GM20431 (cell line): ENCODE results near the gene PRKACA.

ENCODE experiments used
- in situ Hi-C: fragments of 300-500 bp; cut with MseI, MboI; formaldehyde crosslinking; loops from one replicate; pipeline ENCODE4 v1.15.0; 2020; ENCODE audit warnings: low sequenced_read_pairs; ENCODE audit not compliant: unreplicated experiment

Gene PRKACA

GRCh38 chr19:14073925-14074838, 43.4 kb downstream of the PRKACA start:
- in situ Hi-C loops, result loop anchor here (5.0 kb wide), 1 partner anchor 197 kb away; the partner anchor contains the start of gene NANOS3

- in situ Hi-C loops, result loop anchor here (5.0 kb wide), 1 partner anchor 196 kb away; the partner anchor contains the start of gene NANOS3
Observed at GRCh38 chr19:14073261-14073924, 44.2 kb downstream of the PRKACA start.

DNA sequence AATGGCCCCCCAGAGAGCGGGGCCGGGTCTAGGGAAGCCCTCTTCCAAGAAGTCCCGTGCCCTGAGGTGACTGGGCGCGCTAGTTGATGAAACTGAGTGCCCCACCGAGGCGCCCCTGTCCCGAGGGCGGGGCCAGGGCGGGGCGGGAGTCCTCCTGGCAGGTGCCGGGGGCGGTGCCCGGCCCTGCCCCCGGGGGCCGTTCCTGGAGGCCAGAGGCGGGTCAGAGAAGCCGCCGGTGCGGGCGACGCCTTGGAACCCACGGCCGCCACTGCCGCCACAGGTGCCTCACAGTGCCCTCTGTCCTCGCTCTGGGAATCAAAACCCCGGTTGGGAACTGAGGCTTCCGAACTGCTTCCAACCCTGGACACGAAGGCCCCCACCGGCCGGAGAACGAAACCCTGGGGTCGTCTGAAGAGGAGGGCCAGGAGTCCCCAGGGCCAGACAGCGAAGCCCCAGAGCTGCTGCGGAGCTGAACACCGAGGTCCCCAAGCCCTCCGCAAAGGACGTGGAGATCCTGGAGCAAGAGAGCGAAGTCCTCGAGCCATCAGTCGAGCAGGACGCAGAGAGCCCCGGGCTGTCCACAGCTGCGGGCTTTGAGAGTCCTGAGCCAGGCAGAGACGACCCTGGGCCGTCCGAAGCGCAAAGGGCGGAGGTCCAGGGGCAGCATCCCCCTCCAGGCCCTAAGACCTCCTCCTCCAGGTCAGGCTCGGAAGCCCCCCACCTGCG, 44.9 kb downstream of the PRKACA start, which contains the start of gene MISP3:
Gene MISP3 (plus strand): TSS at position 252 of the 726 bp plus-strand sequence. CDS start 524 bp downstream, outside the sequence.
- in situ Hi-C loops, result loop anchor here (5.0 kb wide), 1 partner anchor 195 kb away; the partner anchor contains the start of gene NANOS3

- in situ Hi-C loops, result loop anchor here (5.0 kb wide), 1 partner anchor 193 kb away; the partner anchor contains the start of gene NANOS3
Observed at GRCh38 chr19:14070268-14071050, 47.1 kb downstream of the PRKACA start.

GRCh38 chr19:14066134-14066533, 51.4 kb downstream of the PRKACA start:
- in situ Hi-C loops, result no loop called here

DNA sequence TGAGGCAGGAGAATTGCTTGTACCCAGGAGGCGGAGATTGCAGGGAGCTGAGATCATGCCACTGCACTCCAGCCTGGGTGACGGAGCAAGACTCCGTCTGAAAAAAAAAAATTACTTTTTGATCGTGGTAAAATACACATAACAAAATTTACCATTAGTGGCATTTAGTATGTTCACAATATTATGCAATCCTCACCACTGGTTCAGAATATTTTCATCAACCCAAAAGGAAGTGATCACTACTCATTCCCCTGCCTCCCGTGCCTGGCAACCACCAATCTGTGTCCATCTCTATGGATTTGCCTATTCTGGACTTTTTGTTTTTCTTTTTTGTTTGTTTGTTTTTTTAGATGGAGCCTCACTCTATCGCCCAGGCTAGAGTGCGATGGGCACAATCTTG, 54.5 kb downstream of the PRKACA start:
- in situ Hi-C loops, result no loop called here

GRCh38 chr19:14062558-14062855, 55.1 kb downstream of the PRKACA start:
- in situ Hi-C loops, result no loop called here

- in situ Hi-C loops, result no loop called here
Observed at GRCh38 chr19:14061751-14062557, 55.6 kb downstream of the PRKACA start, which contains the start of gene PALM3. Gene PALM3, minus strand, starts transcription at chr19:14062076. Its CDS starts 96 bp downstream, at chr19:14061980.

- in situ Hi-C loops, result no loop called here
Observed at GRCh38 chr19:14061081-14061749, 56.3 kb downstream of the PRKACA start.

GRCh38 chr19:14059652-14060155, 57.9 kb downstream of the PRKACA start:
- in situ Hi-C loops, result no loop called here

- in situ Hi-C loops, result no loop called here
Observed at GRCh38 chr19:14059093-14059480, 58.5 kb downstream of the PRKACA start.

DNA sequence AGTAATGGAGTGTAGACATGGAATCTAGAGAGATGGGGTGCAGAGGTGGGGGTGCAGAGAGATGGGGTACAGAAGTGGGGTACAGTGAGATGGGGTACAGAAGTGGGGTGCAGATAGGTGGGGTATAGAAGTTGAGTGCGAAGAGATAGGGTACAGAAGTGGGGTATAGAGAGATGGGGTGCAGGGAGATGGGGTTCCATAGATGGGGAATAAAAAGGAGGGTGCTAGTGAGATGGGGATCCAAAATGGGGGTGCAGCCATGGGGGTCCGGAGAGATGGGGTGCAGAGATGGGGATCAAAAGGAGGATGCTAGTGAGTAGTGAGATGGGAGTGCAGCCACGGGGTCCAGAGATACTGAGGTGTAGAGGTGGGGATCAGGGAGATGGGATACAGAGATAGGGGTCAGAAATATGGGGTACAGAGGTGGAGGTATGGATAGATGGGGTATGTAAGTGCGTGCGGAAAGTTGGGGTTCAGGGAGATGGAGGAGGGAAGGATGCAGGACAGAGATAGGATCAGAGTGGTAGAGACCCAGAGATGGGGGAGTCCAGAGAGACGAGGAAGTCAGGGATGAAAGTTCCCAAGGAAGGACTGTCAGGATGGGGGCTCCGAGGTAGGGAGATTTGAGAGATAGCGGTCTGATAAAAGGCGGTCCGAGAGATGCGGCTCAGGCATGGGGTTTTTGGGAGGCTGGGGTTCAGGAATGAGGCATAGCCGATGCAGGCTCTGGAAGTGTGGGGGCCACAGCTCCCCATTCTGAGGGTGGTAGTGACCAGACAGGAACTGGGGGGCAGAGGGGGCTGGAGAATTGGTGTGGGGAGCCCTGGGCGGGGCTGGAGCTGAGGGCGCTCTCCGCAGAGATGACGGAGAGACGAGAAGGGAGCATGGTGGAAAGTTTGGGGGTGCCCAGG, 59.1 kb downstream of the PRKACA start:
- in situ Hi-C loops, result no loop called here

- in situ Hi-C loops, result no loop called here
Observed at GRCh38 chr19:14056741-14057356, 60.7 kb downstream of the PRKACA start.

DNA sequence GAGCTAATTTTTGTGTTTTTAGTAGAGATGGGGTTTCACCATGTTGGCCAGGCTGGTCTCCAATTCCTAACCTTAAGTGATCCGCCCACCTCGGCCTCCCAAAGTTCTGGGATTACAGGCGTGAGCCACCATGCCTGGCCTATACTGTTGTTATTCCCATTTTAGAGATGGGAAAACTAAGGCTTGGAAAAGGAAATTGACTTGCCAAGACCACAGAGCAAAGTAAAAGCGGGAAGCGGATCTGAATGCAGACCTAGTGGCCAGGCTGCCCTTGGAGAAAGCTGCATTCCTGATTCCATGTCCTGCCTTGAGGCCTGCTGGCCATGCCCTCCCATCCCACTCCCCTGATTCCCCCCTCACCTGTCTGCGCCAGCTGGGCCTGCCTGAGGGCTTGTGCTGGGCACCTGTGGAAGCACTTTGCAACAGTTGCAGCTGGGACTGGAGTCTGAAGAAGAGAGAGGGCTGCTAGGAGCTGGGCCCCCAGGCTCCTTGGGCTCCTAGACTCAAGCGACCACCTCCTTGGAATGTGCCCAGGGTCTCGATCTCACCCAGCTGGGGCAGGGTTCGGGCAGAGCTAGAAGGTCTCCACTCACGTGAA, 61.4 kb downstream of the PRKACA start:
- in situ Hi-C loops, result no loop called here

GRCh38 chr19:14055396-14055795, 62.2 kb downstream of the PRKACA start:
- in situ Hi-C loops, result no loop called here

DNA sequence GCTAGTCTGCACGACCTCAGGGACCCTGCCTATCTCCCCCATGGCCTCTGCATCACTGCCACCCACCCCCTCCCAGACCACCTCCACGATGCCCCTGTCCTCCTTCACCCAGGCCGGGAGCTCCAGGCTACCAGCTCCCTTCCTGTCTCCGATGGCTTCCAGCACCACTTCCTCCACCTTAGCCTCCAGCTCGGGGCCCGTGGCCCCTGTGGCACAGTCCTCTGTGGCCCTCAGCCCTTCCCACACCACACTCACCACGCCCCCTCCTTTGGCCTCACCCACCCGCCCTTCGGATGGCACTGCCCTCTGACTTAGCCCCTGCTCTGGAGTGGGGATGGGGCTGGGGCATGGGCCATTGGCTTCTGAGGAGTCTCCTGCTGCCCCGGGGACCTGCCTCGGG, 62.8 kb downstream of the PRKACA start:
- in situ Hi-C loops, result no loop called here
